Neural cell (in vitro differentiated cells): ENCODE results near the gene NCKAP5.

Experiments
- EP300 ChIP-seq: fragments of 450-650 bp; conservative IDR thresholded peaks from 2 replicates; pipeline ENCODE4 v1.6.1; 2014; ENCODE audit warnings: antibody characterized with exemption, mild to moderate bottlenecking, moderate library complexity; ENCODE audit not compliant: poor library complexity, severe bottlenecking
- EZH2 ChIP-seq: fragments of 200-600, 300-800 bp; shearing (Covaris generic), sonication (generic); IDR thresholded peaks from 2 replicates; pipeline ENCODE4 v1.6.1; 2014; ENCODE audit warnings: antibody characterized with exemption, low read length, borderline replicate concordance, mild to moderate bottlenecking; ENCODE audit not compliant: insufficient read depth, poor library complexity, severe bottlenecking
- POLR2AphosphoS5 ChIP-seq: IDR thresholded peaks from 2 replicates; pipeline ENCODE4 v1.6.1; 2012
- RAD21 ChIP-seq: fragments of 450-650 bp; conservative IDR thresholded peaks from 2 replicates; pipeline ENCODE4 v1.6.1; 2014; ENCODE audit warnings: antibody characterized with exemption, mild to moderate bottlenecking, moderate library complexity
- REST ChIP-seq: IDR thresholded peaks from 2 replicates; pipeline ENCODE4 v1.6.1; 2012; ENCODE audit warnings: borderline replicate concordance
- TF ChIP-seq, protein P1 (sequence below): fragments of 450-650 bp; IDR thresholded peaks from 2 replicates; pipeline ENCODE4 v1.5.1; 2014; ENCODE audit warnings: antibody characterized with exemption, mild to moderate bottlenecking, moderate library complexity; ENCODE audit not compliant: poor library complexity, severe bottlenecking

DNA sequence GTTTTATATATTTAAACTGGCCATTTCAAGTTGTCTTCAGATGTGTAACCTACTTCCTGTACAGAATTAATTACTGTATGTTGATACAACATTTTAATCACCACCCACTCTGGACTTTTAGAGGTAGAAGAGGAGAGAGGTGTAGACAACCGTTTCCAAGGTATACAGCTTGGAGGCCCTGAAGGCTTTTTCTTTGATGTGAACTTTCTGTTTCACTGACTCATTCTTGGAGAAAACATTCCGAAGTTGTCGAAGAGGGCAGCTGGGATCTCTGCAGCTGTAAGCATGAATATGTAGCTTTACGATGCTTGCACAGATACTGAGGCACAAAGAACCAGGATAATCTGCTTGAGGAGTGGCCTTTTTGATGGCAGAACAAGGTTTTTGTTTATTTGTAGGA lies 137.0 kb downstream of the NCKAP5 start:
- TF ChIP-seq, protein P1, sequence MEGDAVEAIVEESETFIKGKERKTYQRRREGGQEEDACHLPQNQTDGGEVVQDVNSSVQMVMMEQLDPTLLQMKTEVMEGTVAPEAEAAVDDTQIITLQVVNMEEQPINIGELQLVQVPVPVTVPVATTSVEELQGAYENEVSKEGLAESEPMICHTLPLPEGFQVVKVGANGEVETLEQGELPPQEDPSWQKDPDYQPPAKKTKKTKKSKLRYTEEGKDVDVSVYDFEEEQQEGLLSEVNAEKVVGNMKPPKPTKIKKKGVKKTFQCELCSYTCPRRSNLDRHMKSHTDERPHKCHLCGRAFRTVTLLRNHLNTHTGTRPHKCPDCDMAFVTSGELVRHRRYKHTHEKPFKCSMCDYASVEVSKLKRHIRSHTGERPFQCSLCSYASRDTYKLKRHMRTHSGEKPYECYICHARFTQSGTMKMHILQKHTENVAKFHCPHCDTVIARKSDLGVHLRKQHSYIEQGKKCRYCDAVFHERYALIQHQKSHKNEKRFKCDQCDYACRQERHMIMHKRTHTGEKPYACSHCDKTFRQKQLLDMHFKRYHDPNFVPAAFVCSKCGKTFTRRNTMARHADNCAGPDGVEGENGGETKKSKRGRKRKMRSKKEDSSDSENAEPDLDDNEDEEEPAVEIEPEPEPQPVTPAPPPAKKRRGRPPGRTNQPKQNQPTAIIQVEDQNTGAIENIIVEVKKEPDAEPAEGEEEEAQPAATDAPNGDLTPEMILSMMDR = no peak
- TF ChIP-seq RAD21 = no peak
- TF ChIP-seq EP300 = no peak
- no peak for TF ChIP-seq REST
- TF ChIP-seq POLR2AphosphoS5 = no peak
- no peak for TF ChIP-seq EZH2
